C1 segment of cervical spinal cord (tissue), 14 donors: ENCODE data around the gene MYEOV.

Experiments
- DNase-seq, 14 donors: peaks; one replicate each; lab custom pipeline; 2025; lab: John Stamatoyannopoulos, UW

MYEOV gene

DNA sequence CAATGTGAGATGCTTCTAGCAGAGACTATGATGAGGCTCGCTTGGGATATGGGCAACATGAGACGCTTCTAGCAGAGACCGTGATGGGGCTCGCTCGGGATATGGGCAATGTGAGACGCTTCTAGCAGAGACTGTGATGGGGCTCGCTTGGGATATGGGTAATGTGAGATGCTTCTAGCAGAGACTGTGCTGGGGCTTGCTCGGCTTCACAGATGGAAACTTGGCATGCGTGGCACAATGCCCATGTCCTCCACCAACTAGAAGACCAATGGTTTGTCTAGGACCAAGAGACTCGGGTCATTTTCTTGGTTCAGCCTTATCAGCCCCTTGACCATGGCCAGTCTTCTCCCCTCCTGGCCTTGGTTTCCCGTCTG, 7.1 kb downstream of the MYEOV start:
- no peak for DNase-seq

GRCh38 chr11:69301455-69302401, 7.8 kb downstream of the MYEOV start:
- no peak for DNase-seq

DNA sequence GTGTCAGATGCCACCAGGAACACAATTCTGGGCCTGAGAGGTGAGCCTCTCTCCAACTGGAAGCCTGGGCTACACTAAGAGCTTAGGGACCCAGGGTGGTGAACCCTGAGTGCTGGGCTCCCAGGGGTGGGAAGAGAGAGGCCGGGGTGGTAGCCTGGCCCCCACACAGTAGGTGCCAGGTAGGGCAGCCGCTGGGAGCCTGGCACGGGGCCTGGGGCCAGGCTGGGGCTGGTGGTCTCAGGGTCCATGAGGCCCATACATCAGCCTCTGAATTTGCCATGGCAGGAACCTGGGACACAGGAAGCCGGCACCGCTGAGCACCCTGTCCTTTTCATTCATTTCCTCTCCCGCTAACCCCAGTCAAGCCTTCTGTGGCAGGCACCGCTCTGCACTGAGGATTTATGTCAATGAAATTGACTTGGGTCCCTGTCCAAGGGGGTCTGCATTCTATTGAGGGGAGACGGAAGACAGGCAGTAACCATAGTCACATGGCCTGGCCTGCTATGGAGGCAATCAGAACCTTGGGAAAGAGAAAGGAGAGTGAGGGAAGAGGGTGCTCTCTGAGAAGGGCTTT, 8.6 kb downstream of the MYEOV start:
- no peak for DNase-seq

GRCh38 chr11:69303427-69303826, 9.5 kb downstream of the MYEOV start:
- DNase-seq: no peak

DNA sequence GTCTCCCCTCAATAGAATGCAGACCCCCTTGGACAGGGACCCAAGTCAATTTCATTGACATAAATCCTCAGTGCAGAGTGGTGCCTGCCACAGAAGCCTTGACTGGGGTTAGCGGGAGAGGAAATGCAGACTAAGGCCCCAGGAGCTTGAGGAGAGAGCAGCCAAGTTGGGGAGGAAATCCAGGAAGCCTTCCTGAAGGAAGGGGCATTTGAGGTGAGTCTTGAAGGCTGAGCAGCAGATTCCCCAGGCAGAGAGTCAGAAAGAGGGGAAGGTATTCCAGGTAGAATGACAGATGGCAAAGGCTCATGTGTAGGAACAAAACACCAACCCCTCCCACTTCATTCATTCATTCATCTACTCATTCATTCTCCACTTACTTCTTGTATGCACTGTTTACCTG, 10.3 kb downstream of the MYEOV start:
- DNase-seq: no peak

- DNase-seq: no peak
These were observed 10.7 kb downstream of the MYEOV start for GRCh38 chr11:69304686-69305085.

GRCh38 chr11:69305885-69306540, 12.1 kb downstream of the MYEOV start:
- DNase-seq: peak in 1 of 14 donors; percentile 5

DNA sequence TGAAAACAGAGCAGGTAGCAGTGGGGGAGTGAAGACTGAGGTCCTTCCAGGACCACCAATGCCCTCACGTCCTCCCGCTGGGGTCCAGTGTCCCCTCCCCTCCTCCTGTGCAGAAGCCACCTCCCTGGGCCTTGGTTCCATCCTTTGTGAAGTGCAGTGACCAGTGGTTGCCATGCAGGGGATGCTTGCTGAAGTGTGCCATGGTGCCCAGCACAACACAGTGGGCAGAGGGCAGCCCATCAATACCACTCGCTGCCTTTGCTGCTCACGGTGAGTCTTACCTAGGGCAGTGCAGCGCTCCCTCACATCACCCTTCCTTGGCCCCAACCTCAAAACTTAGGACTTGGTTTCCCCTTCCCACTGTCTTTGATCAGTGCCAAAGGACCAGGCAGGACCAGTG, 12.9 kb downstream of the MYEOV start:
- no peak for DNase-seq

GRCh38 chr11:69307421-69307820, 13.5 kb downstream of the MYEOV start:
- no peak for DNase-seq

DNA sequence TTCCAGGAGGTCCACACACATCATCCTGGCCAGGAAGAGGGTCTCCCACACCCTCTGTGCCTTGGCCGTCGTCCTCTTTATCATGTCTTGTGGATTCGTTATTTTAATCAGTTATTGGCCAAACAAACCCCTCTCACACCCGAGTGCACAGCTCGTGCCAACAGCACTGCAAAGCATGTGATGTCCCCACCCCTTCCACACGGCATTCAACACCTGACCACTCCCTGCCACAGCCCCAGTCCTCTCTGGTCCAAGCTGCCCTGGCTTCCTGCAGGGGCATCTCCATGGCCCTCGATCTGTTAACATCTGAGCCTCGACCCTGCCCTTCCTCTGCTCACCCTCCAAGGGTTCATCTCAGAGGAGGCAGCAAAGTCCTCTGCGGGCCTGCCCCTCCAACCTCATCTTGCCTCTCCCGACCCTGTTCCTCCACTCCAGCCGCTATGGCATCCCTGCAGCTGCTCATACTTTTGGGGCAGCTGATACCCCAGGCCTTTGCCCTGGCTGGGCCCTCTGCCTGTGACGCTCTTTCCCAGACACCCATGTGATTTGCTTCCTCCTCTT, 14.0 kb downstream of the MYEOV start:
- no peak for DNase-seq

- no peak for DNase-seq
These were observed 14.5 kb downstream of the MYEOV start for GRCh38 chr11:69308491-69308911.

GRCh38 chr11:69308936-69309615, 15.1 kb downstream of the MYEOV start:
- no peak for DNase-seq

- DNase-seq: no peak
These were observed 15.8 kb downstream of the MYEOV start for GRCh38 chr11:69309631-69310280.

DNA sequence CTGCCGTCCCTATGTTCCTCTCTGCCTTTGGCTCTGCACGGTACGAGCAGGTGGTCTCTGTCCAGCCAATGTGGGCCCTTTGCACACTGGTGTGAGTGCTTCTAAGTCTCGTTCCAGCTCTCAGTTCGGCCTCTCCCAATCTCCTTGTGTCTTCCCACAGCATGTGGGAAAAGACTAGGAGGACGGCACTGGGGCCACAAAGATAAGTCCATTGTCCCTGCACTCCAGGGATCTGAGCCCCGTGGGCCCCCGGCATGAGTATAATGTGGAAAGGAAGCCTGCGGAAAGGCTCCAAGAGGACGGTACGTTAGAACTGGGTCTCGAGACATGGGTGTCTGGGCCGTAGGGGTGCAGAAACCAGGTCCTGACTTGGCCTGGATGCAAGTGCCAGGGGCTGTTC, 16.4 kb downstream of the MYEOV start:
- DNase-seq: no peak

DNA sequence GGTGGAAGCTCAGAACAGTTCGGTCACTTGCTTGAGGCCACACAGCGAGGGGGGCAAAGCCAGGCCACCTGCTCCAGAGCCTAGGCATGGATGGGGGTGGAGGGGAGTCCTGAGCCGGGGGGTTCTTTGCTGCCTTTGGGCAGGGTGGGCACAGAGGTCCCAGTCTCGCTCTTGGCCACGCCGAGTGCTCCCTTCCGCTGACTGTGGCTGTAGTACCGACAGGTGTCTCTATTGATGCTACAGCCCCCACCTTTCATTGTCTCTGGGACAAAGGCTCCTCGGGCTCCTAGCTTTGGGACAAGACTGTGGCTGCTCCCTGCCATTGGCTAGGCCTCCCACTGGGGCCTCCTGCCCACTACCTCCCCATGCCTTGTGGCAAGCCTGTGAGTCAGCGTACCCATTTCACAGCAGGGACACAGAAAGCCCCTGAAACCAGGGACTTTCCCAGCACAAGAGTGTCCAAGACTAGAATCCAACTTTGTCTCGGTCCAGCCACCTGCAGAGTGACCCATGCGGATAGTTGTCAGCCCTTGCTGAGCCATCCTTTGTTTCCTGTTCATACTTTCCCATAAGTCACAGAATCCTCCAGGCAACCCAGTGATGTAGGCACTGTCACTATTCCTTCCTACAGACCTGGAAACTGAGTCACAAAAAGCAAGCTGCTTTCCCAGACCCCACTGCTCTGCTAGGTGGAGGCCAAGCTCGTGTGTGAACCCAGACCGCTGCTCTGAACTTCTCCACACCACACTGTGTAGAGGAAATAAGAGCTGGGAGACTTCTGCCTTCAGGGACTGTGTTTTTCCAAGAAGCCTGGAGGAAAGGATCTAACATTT, 17.2 kb downstream of the MYEOV start:
- no peak for DNase-seq

DNA sequence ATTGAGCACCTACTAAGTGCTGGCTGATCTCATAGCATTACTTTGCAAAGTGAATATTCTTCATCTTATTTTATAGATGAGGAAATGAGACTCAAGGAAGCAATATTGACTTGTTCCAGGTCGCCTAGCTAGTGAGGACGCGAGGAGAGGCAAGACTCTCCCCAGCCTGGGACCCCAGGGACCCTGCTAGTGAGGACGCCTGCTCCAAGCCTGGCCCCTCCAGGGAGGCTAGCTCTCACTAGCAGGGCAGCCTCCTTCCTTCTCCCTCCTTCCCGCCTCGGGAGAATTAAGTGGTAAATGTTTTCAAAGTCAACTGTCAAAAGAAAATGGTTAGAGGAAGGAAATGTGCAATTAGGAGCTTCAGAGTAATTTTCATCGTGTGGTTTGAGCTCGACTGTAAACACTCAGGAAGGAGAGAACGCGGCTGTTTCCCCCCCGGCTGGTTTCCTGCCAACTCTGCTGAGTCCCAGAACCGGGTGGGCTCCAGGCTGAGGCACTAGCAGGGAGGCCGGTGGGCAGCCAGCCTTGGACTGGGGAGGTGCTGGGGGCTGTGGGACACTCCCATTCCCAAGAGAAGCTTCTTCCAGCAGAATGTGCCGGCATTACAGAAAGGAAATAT, 17.9 kb downstream of the MYEOV start:
- DNase-seq: no peak

- no peak for DNase-seq
These were observed 18.8 kb downstream of the MYEOV start for GRCh38 chr11:69312453-69313404.

GRCh38 chr11:69313992-69314391, 20.0 kb downstream of the MYEOV start:
- no peak for DNase-seq

GRCh38 chr11:69314555-69314954, 20.6 kb downstream of the MYEOV start:
- DNase-seq: no peak
